Measurements from ENCODE around the gene PLCZ1. TPM values are rescaled to one million over a fixed set of nuclear protein-coding genes. Genes with fewer than 3 reads are reported as not detected.

The PLCZ1 gene
- total and polyA plus RNA-seq, 9 of the 15 experiments (the other 6 are each of a cell fraction or from before 2014, with no cell fraction given), result not detected

GRCh38 chr12:18718462-18718861, 19.4 kb downstream of the PLCZ1 start (continued):
- TF ChIP-seq ELK1 (CRISPR knock-in tag; IDR thresholded peaks at IDR 0.05) (no peak), MAFK (IDR thresholded peaks at IDR 0.05; ENCODE audit: low read length) (no peak), ETV6 (IDR thresholded peaks at IDR 0.05; ENCODE audit: borderline replicate concordance in 1 of 2, low read depth in 2 of 2, low read length in 1 of 2) (no peak), ETV6 (CRISPR knock-in tag; IDR thresholded peaks at IDR 0.05; ENCODE audit: borderline replicate concordance) (no peak), STAG1 (CRISPR knock-in tag; IDR thresholded peaks at IDR 0.05; ENCODE audit: borderline replicate concordance) (no peak), CHD7 (IDR thresholded peaks at IDR 0.05; ENCODE audit: low read depth, low read length) (no peak), POLR3A (IDR thresholded peaks at IDR 0.05; ENCODE audit: borderline replicate concordance, extremely low read depth, insufficient read depth, insufficient read length) (no peak), DMBX1 (CRISPR knock-in tag; IDR thresholded peaks at IDR 0.05; ENCODE audit: borderline replicate concordance) (no peak), ZNF830 (CRISPR knock-in tag; IDR thresholded peaks at IDR 0.05) (no peak), ZNF232 (CRISPR knock-in tag; IDR thresholded peaks at IDR 0.05) (no peak)
